TTC549 (cell line): ENCODE measurements around the gene RSPRY1.
"Not testable (repeated sequence)": the region's sequence is repeated elsewhere in the genome, so short reads cannot be mapped to it uniquely, and the experiment has no call there.

ENCODE experiments used
- FAIRE-seq: peaks from 2 replicates; lab custom pipeline; 2012; peaks lifted over from hg19 to GRCh38; lab: Jason Lieb, UNC

The RSPRY1 gene

GRCh38 chr16:57256601-57257395 is 70.7 kb downstream of the RSPRY1 start:
- no peak for FAIRE-seq

- FAIRE-seq, result no peak
These were observed 71.4 kb downstream of the RSPRY1 start for GRCh38 chr16:57257455-57258070.

GRCh38 chr16:57258226-57258909 is 72.2 kb downstream of the RSPRY1 start:
- no peak for FAIRE-seq

DNA sequence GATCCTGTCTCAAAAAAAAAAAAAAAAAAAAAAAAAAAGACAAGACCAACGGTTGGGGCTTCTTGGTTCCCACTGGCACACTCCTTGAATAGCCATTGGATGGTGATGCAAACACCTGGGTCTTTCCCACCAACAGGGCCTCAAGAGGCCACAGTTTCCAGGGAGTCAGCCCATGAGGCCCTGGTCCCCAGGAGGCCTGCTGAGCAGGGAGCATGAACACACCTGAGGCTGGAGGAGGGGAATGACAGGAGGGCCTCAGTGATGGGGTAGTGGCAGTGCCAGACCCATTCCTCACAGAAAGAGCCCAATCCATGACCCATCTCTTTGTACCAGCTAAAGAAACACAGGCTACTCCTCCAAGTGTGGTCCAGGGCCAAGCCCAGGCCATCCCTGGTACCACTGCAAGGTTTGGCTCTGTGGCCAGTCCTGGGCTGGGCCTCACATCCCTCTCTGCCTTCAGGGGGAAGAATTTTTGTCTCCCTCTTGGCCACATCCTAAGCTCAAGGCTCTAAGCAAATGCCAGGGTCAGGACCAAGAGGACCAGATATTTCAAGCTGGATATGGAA is 72.9 kb downstream of the RSPRY1 start:
- no peak for FAIRE-seq

DNA sequence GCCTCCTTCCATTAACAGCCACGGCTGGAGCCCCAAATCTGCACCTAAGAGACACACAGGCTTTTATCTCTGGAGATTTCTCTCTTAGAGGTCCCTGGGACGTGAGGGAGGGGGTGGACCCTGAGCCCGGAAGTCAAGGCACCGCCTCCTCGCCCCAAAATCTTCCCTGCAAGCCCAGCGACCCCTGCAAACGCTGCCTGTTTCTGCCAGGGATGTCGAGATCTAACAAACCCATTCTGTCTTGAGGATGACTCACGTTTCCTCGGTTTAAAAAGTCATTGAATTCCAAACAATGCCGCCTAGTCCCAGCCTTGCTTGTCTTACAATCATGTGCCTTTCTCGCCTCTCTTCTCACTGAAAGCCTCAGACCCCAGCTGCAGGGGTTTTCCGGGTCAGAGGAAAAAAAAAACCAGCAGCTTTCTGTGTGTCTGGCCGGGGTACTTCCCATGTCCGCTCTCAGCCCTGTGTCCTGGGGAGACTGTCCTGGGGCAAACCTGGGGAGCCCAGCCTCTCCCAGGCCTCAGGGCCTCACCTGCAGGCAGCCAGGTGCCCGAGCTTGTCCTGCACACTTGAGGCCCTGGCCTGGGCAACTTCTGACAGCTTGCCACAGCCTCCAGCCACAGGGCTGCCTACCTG is 74.3 kb downstream of the RSPRY1 start:
- no peak for FAIRE-seq

- FAIRE-seq, result no peak
These were observed 75.7 kb downstream of the RSPRY1 start for GRCh38 chr16:57261806-57262205.

- FAIRE-seq, result no peak
These were observed 76.9 kb downstream of the RSPRY1 start for GRCh38 chr16:57262841-57263540.

DNA sequence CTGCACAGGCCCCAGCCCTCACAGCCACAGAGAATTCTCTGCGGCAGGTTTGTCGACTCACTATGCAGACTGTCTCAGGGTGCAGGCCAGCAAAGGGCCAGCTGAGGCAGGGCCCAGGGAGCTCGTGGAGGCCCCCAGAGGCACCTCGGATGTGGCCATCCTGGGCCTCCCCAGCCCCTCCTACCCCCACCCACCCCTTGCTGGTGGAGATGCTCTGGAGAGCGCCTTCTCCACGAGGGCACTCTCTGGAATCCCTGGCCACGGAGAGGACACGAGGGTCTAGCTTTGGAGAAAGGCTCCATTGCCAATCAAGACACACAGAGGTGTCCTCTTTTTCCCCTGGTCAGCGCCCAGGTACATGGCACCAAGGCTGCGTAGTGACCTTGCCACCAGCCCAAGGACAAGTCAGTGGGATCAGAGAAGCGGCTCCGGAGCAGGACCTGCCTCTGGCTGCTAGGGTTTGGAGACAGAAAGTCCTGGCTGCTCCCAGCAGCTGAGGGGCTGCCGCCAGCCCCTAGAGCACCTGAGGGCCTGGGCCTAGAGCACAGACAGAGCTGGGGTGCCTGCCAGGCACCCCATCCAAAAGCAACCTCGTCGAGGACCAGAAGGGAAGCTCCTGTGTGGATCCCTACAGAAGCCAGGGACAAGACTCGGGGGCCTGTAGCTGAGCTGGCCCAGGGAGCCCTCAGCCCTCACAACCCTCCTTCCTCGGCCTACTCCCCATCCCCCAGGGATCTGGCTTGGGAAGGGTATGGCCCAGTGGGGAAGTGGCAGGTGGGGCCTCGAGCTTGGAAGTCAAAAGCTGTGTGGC is 77.6 kb downstream of the RSPRY1 start:
- FAIRE-seq, result no peak

GRCh38 chr16:57264381-57264780 is 78.3 kb downstream of the RSPRY1 start:
- FAIRE-seq, result no peak

GRCh38 chr16:57264950-57265371 is 78.8 kb downstream of the RSPRY1 start:
- FAIRE-seq, result no peak

GRCh38 chr16:57265850-57266530 is 79.9 kb downstream of the RSPRY1 start:
- no peak for FAIRE-seq

GRCh38 chr16:57266531-57267260 is 80.6 kb downstream of the RSPRY1 start:
- FAIRE-seq, result no peak

GRCh38 chr16:57267343-57267742 is 81.2 kb downstream of the RSPRY1 start:
- FAIRE-seq, result not testable (repeated sequence)

GRCh38 chr16:57268804-57269800 is 83.0 kb downstream of the RSPRY1 start:
- no peak for FAIRE-seq

DNA sequence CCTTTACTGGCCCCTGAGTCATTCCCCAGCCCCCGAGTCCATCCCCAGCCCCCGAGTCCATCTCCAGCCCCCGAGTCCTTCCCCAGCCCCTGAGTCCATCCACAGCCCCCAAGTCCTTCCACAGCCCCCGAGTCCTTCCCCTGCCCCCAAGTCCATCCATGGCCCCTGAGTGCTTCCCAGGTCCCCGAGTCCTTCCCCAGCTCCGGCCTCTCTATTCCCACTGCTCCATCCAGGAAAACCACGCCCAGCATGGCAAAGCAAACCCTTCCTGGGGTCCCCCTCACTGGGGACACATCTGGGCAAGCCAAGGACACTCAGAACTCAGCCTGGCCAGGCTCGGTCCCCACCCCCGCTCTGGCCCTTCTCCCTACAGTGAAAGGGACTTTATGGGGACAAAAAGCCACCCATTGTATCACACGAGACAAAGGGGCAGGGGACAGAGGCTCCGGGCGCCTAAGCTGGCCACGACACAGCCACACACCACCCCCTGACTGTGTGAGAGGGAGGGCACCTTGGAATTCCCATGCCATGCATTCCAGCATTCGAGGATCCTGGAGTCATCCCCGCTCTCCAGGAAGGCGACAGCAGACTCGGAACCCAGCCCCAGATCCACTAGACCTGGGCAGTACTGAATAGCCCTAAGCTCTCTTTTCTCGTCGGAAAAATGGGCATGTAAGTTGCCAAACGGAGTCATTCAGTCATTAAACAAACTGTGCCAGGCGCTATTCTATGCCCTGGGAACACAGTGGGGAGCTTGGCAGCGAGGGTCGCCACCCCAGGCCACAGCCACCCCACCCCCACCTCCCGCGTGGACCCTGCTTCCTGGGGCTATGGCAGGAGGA is 84.3 kb downstream of the RSPRY1 start:
- FAIRE-seq, result no peak

DNA sequence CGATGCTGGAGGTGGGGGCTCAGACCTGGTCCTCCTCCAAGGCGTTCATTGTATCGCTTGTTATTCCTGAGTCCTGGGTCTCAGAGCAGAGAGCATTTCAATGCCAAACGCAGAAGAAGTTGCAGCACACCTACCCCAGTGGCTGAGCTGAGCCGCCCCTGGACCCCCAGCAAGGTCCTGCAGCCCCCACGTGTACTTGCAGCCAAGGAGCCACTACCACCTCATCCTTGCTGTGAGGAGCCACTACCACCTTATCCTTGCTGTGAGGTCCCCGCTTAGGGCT is 84.9 kb downstream of the RSPRY1 start:
- FAIRE-seq, result no peak

DNA sequence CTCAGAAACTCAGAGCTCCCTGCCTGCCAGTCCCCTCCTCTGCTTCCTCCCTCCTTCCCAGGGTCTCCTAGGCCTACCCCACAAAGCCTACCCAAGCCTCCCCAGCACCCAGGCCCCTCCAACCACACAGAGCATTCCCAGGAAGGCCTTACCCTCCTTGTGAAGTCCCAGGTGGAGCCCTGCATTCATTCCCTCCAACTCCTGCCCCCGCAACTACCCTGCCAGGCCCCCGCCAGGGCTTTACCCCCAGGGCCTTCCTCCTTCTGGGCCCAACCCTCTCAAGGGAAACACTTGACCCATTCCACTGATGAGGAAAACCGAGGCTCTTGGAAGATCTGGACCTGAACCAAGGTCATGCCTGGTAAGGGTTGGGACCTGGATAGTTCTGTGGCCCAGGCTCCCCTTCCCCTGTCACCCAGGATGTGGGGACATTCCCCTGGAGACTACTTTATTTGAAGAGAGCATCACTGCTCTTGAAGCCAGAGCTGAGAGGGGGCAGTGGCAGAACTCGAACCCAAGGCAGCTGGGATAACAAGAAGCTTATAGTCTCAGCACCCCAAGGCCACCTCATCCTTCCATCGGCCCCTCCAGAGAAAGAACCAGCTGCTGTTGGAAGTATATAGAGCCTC is 85.9 kb downstream of the RSPRY1 start:
- no peak for FAIRE-seq
